Smooth muscle cell (in vitro differentiated cells): ENCODE data around the gene DHPS. TPM values are rescaled to one million over a fixed set of nuclear protein-coding genes. Genes with fewer than 3 reads are reported as not detected.
A peak's percentile ranks its signal among the peaks of the same experiment; 100 is the strongest.

Experiments
- DNase-seq: peaks from one replicate; lab custom pipeline; 2025; ENCODE audit not compliant: unreplicated experiment; lab: John Stamatoyannopoulos, UW
- H2AFZ ChIP-seq: fragments of 200-600 bp; sonication (generic); 2 replicates; pipeline ENCODE4 v1.6.0; 2016; ENCODE audit warnings: antibody characterized with exemption, low read depth, mild to moderate bottlenecking
- H3F3A ChIP-seq: fragments of 200-600 bp; sonication (generic); 2 replicates; pipeline ENCODE4 v1.6.0; 2017; ENCODE audit warnings: antibody characterized with exemption, low read depth
- H3K27ac ChIP-seq: fragments of 200-600 bp; sonication (generic); 2 replicates; pipeline ENCODE4 v1.5.1; 2016; ENCODE audit warnings: low read depth, mild to moderate bottlenecking
- H3K27me3 ChIP-seq: fragments of 200-600 bp; sonication (generic); 2 replicates; pipeline ENCODE4 v1.6.1; 2016; ENCODE audit warnings: low read depth, mild to moderate bottlenecking
- H3K36me3 ChIP-seq: fragments of 200-600 bp; sonication (generic); 2 replicates; pipeline ENCODE4 v1.5.1; 2016; ENCODE audit warnings: low read depth
- H3K4me1 ChIP-seq: fragments of 200-600 bp; sonication (generic); 2 replicates; pipeline ENCODE4 v1.5.1; 2016; ENCODE audit warnings: low read depth
- H3K4me2 ChIP-seq: fragments of 200-600 bp; sonication (generic); 2 replicates; pipeline ENCODE4 v1.6.0; 2016; ENCODE audit warnings: mild to moderate bottlenecking
- H3K4me3 ChIP-seq: fragments of 200-600 bp; sonication (generic); 2 replicates; pipeline ENCODE4 v1.5.1; 2016; ENCODE audit warnings: mild to moderate bottlenecking
- H3K79me2 ChIP-seq: fragments of 200-600 bp; sonication (generic); 2 replicates; pipeline ENCODE4 v1.6.0; 2016; ENCODE audit warnings: low read depth, mild to moderate bottlenecking
- H3K9ac ChIP-seq: fragments of 200-600 bp; sonication (generic); 2 replicates; pipeline ENCODE4 v1.6.0; 2016; ENCODE audit warnings: low read depth
- H3K9me3 ChIP-seq: fragments of 200-600 bp; sonication (generic); replicated peaks from 2 replicates; pipeline ENCODE4 v1.5.1; 2016; ENCODE audit warnings: low read depth
- H4K20me1 ChIP-seq: fragments of 200-600 bp; sonication (generic); 2 replicates; pipeline ENCODE4 v1.6.0; 2016; ENCODE audit warnings: low read depth
- WGBS: methylation state at CpG from one replicate; pipeline ENCODE4 v1.1.7; 2016; ENCODE audit warnings: low lambda C conversion rate; 5-methylcytosine and 5-hydroxymethylcytosine counted together
- polyA plus RNA-seq: library from polyadenylated mRNA; unstranded; fragments of >200 nt; fragmentation: Nextera tagmentation; extraction: Ambion mirVana; gene quantifications from 2 replicates; pipeline ENCODE4 v1.2.1, GENCODE V29; 2016
- total RNA-seq: library from RNA; depleted of rRNA; stranded (reverse); fragments of >200 nt; gene quantifications from 2 replicates; pipeline ENCODE4 v1.2.3, GENCODE V29; 2014
- TF ChIP-seq, protein P1 (sequence below): fragments of 200-600 bp; sonication (generic); IDR thresholded peaks from 2 replicates; pipeline ENCODE4 v1.5.1; 2017; ENCODE audit warnings: borderline replicate concordance, mild to moderate bottlenecking, antibody characterized with exemption; ENCODE audit not compliant: insufficient read depth, poor library complexity, severe bottlenecking

DHPS gene
- total and polyA plus RNA-seq, 2 experiments from 2014 or later = 43.9 to 67.6 TPM

DNA sequence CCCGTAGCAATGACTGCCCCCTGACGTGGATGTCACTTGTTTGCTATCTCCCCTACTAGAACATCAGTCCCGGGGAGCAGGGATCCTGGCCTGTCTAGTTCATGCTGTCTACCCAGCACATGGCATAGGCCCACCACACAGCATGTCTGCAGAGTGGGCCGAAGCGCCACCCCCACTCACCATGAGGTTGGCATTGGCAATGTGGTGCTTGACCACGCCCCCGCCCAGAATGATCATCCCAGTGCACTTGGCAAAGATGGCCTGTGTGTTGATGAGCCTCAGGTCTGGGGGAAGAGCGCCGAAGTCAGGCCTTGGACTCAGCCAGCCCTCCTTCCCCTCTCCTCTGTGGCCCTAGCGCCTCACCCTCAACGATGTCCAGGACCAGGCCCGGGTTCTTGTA, 4.8 kb downstream of the DHPS start:
- no peaks in the 10 kb centered on the region for H3F3A ChIP-seq
- no peaks in the 10 kb centered on the region for H3K9me3 ChIP-seq
- no peak overlapping the region for H3K4me2 ChIP-seq
- H2AFZ ChIP-seq = no peak overlapping the region
- WGBS = 97% methylated on average over 12 of the region's 12 CpGs
- no peak for DNase-seq
- peaks cover 17% of the 10 kb centered on the region for H4K20me1 ChIP-seq
- TF ChIP-seq, protein P1, sequence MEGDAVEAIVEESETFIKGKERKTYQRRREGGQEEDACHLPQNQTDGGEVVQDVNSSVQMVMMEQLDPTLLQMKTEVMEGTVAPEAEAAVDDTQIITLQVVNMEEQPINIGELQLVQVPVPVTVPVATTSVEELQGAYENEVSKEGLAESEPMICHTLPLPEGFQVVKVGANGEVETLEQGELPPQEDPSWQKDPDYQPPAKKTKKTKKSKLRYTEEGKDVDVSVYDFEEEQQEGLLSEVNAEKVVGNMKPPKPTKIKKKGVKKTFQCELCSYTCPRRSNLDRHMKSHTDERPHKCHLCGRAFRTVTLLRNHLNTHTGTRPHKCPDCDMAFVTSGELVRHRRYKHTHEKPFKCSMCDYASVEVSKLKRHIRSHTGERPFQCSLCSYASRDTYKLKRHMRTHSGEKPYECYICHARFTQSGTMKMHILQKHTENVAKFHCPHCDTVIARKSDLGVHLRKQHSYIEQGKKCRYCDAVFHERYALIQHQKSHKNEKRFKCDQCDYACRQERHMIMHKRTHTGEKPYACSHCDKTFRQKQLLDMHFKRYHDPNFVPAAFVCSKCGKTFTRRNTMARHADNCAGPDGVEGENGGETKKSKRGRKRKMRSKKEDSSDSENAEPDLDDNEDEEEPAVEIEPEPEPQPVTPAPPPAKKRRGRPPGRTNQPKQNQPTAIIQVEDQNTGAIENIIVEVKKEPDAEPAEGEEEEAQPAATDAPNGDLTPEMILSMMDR = no peak
- no peak overlapping the region for H3K9ac ChIP-seq
- H3K4me1 ChIP-seq = no peaks in the 10 kb centered on the region
- H3K36me3 ChIP-seq = no peaks in the 10 kb centered on the region
- H3K27me3 ChIP-seq = no peaks in the 10 kb centered on the region
- H3K79me2 ChIP-seq = no peaks in the 10 kb centered on the region
- H3K27ac ChIP-seq = no peak overlapping the region
- no peak overlapping the region for H3K4me3 ChIP-seq

DNA sequence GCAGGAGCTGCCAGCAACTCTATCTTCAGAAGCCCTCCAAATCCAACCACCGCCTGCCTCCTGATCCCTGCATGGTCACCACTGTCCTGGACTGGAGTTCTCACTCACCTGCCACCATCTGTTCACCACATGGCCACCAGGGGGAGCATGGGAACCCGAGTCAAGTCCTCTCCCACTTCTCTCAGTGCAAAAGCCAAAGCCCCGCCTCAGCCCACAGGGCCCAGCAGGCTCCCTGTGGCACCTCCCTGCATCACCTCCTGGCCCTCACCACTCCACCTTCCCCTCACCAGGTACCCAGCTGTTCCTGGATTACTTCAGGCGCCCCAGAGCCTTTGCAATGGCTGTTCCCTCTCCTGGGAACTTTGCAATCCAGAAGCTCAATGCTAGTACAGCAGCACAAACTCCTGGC, 5.3 kb downstream of the DHPS start:
- H3K4me1 ChIP-seq = no peaks in the 10 kb centered on the region
- H3K79me2 ChIP-seq = no peaks in the 10 kb centered on the region
- no peaks in the 10 kb centered on the region for H3K27me3 ChIP-seq
- no peaks in the 10 kb centered on the region for H3K36me3 ChIP-seq
- no peaks in the 10 kb centered on the region for H3F3A ChIP-seq
- H3K9ac ChIP-seq = no peak overlapping the region
- H3K9me3 ChIP-seq = no peaks in the 10 kb centered on the region
- no peak overlapping the region for H3K4me3 ChIP-seq
- TF ChIP-seq, protein P1 = peak; percentile 77
- H4K20me1 ChIP-seq = peaks cover 17% of the 10 kb centered on the region
- H3K4me2 ChIP-seq = no peak overlapping the region
- WGBS = 33% methylated on average over 4 of the region's 4 CpGs
- H2AFZ ChIP-seq = no peak overlapping the region
- no peak overlapping the region for H3K27ac ChIP-seq
- peak; percentile 47 for DNase-seq

DNA sequence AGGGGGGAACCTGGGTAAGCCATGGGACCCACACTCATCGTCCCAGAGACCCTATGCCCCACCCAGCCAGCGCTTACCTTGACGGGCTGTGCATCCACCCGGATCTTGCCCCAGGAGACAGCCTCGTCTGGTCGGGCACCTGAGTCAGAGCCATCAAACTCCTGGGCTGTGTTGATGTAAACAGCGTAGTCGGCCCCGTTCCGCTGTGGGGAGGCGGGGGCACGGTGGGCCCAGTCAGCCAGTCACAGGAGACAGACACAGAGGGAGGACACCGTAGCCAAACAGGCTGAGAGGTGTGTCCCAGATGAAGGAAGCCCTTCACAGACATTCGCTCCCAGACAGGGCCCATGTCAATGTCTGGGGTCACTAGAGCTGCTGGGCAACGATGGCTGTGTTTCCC, 5.7 kb downstream of the DHPS start:
- no peaks in the 10 kb centered on the region for H3K9me3 ChIP-seq
- no peak overlapping the region for H3K27ac ChIP-seq
- no peaks in the 10 kb centered on the region for H3F3A ChIP-seq
- H3K79me2 ChIP-seq = no peaks in the 10 kb centered on the region
- no peak overlapping the region for H3K4me3 ChIP-seq
- H4K20me1 ChIP-seq = peaks cover 17% of the 10 kb centered on the region
- 99% methylated on average over 15 of the region's 15 CpGs for WGBS
- no peaks in the 10 kb centered on the region for H3K4me1 ChIP-seq
- no peak overlapping the region for H3K4me2 ChIP-seq
- TF ChIP-seq, protein P1 = no peak
- no peak for DNase-seq
- no peak overlapping the region for H3K9ac ChIP-seq
- H3K27me3 ChIP-seq = no peaks in the 10 kb centered on the region
- no peaks in the 10 kb centered on the region for H3K36me3 ChIP-seq
- no peak overlapping the region for H2AFZ ChIP-seq

DNA sequence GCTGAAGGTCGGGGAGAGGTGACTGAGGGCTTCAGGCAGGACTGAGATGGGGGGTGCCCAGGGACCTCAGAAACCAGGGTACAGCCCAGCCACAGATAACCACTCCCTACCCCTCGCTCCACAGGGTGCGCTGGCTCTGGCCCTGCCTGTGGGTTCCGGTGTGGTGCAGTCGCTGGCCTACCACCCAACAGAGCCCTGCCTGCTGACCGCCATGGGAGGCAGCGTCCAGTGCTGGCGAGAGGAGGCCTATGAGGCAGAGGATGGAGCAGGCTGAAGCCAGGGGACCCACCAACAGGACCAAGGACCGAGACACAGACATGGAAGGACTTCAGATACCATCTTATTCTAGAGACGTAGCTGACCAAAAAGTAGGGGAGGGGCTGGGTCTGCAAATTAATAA, 6.3 kb downstream of the DHPS start:
- Histone ChIP-seq H3F3A (no peaks in the 10 kb centered on the region), H3K9ac (no peak overlapping the region), H3K9me3 (no peaks in the 10 kb centered on the region), H3K4me2 (no peak overlapping the region), H3K27me3 (no peaks in the 10 kb centered on the region), H3K79me2 (peaks cover 2% of the 10 kb centered on the region), H3K27ac (no peak overlapping the region), H3K4me3 (no peak overlapping the region), H4K20me1 (peaks cover 17% of the 10 kb centered on the region), H3K36me3 (no peaks in the 10 kb centered on the region), H3K4me1 (no peaks in the 10 kb centered on the region), H2AFZ (no peak overlapping the region)
- no peak for DNase-seq
- WGBS = 97% methylated on average over 9 of the region's 10 CpGs
- TF ChIP-seq, protein P1 = no peak
